NCI-H748 treated with DMSO at 0.1 percent for 48 hours (cell line): ENCODE data around the gene ZC3H14.
A peak's percentile ranks its signal among the peaks of the same experiment; 100 is the strongest.

Source experiments
- DNase-seq: peaks from one replicate; lab custom pipeline; 2025; lab: John Stamatoyannopoulos, UW

ZC3H14 gene

GRCh38 chr14:88611878-88612277 lies 49.0 kb downstream of the ZC3H14 start:
- no peak for DNase-seq

- DNase-seq, result no peak
These were observed 50.1 kb downstream of the ZC3H14 start for GRCh38 chr14:88612981-88613380.

GRCh38 chr14:88613552-88614010 lies 50.7 kb downstream of the ZC3H14 start:
- peak; percentile 31 for DNase-seq

GRCh38 chr14:88614218-88614907 lies 51.5 kb downstream of the ZC3H14 start:
- no peak for DNase-seq

DNA sequence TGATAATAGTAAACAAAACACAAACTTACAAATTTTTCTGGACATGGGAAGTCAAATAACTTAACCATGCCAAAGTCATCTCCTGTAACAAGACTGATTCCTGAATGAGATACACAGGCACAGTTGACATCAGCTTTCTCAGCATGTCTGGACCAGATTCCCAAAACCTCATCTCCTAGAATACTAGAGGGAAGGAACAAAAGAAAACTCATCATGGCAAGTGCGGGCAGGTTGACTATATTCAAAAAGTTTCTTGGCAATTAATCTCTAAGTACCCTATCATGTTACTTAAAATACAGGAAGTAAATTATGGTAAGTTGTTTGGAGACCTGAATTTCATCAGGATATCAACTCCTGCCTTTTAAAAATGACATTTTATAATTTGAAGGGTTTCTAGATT lies 53.9 kb downstream of the ZC3H14 start:
- no peak for DNase-seq

DNA sequence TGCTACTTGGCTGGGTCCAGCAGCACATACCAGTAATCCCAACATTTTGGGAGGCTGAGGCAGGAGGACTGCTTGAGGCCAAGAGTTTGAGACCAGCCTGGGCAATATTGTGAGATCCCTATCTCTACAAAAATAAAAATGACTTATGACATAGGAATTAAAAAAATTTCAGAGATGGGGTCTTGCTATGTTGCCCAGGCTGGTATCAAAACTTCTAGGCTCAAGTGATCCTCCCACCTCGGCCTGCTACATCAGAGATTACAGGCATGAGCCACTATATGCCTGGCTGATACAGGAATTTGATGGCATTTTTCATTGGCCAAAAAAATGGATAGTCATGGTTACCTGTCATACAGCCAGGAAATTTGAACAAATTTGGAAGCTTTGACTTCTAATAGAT lies 54.6 kb downstream of the ZC3H14 start:
- DNase-seq, result no peak

GRCh38 chr14:88618476-88618875 lies 55.6 kb downstream of the ZC3H14 start:
- no peak for DNase-seq

DNA sequence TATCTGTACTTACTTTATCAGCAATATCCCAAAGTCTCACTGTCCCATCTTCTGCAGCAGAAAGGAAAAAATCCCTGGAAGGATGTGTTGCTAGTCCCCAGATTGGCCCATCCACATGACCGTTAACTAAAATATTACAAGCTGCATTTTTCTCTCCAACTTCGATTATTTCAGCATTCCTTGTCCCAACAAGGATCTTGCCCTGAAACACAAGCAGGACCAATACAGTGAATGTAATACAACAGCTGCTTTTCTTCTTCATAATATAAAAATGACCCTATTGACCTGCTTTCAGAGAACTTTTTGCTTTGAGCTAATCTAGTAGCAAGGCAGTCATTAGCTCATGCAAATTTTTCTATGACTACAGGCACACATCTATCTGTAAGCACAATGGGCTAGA lies 58.3 kb downstream of the ZC3H14 start:
- no peak for DNase-seq

- DNase-seq, result no peak
These were observed 62.8 kb downstream of the ZC3H14 start for GRCh38 chr14:88625671-88626070.

DNA sequence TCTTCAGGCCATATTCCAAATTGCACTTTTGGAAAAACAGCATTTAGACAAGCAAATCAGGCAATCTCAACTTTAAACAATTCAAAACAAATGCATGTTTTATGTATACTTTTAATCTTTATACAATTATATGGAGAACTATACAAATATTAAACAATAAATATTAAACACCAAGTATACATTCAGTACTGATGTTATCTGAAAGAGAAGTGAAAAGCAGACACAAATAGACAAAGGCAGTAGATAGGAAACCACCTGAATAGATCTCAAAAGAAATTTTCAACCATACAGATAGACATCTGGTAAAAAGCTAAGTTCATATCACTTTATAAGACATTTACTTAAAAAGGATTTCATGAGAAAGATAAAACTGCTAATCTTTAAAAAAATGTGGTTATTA lies 65.2 kb downstream of the ZC3H14 start:
- no peak for DNase-seq

DNA sequence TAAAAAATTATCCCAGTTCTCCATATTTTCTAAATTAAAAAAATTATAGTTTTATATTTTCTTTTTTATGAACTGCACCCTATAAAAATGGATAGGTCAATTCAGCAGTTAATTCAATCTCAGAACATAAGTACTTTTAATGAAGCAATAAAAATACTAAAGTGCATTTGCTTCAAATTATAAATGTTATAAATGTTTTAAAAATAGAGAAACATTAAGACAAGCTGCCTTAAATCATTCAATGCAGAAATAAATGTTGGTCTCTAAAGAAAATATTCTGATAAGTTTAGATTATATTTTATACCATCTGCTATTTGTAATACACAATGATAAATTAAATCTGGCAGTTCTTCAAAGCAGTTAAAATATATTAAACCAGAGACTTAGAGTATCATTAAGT lies 65.6 kb downstream of the ZC3H14 start:
- no peak for DNase-seq

- DNase-seq, result no peak
These were observed 67.7 kb downstream of the ZC3H14 start for GRCh38 chr14:88630565-88630964.

DNA sequence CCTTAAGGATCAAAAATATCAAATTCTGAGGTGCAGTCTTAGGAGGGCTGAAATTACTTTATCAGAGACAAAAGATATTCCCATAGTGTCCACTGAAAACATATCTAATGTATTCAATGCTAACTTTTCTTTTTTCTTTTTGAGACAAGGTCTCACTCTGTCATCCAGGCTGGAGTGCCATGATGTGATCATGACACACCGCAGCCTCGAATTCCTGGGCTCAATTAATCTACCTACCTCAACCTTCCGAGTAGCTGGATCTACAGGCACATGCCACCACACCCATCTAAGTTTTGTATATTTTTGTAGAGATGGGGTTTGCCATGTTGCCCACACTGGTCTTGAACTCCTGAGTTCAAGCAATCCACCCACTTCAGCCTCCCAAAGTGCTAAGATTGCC lies 68.3 kb downstream of the ZC3H14 start:
- DNase-seq, result no peak

DNA sequence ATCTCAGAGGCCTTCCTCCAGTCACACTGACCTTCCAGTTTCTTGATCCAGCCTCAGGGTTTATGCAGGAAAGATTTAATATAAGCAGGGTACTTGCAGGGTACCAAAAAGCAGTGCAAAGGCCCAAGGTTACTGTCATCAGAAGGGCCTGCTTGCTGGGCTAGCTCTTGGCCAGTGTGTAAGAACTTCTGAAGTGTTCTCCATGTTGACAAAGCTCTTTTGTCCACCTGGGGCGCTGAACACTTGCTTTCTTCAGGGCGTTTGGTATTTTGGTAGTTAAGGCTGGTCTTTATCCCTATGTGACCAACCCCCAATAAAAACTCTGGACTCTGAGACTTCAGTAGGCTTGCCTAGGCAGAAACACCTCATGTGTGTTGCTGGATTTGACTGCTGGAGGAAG lies 69.7 kb downstream of the ZC3H14 start:
- no peak for DNase-seq

DNA sequence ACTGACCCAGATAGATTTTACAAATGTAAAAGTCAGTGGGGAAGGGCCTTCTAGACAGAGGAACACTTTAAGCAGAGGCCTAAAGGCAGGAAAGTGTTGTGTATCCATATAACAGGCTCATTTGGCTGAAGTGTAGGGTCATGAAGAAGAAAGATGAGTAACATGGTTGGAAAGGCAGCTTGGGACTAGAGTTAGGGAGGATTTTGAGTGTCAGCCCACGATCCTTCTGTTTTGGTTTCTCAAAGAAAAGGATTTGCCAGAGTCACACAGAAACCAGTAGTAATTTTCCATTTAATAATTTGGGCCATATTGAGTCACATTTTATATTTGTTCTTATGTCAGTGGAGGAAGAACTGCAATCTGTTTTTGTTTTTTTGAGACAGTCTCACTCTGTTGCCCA lies 76.4 kb downstream of the ZC3H14 start:
- no peak for DNase-seq

DNA sequence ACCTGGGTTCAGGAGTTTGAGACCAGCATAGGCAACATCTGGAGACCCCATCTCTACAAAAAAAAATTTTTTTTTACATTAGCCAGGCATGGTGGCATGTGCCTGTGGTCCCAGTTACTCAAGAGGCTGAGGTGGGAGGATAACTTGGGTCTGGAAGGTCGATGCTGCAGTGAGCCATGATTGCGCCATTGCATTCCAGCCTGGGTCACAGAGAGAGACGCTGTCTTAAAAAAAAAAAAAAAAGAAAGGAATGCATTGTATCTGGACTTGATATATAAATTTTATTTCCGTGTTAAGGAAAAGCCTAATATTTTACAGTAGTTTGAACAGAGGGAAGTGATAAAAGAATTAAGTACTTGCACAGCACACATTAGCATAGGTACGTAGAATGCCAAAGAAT lies 97.2 kb downstream of the ZC3H14 start:
- no peak for DNase-seq

- peak; percentile 84 for DNase-seq
These were observed 104.9 kb downstream of the ZC3H14 start for GRCh38 chr14:88667555-88668273.

- DNase-seq, result no peak
These were observed 105.7 kb downstream of the ZC3H14 start for GRCh38 chr14:88668448-88669116.

GRCh38 chr14:88669346-88669745 lies 106.5 kb downstream of the ZC3H14 start:
- no peak for DNase-seq
